SKM-1 (cell line): ENCODE measurements around the gene RELN.
"Not testable (repeated sequence)": the region's sequence is repeated elsewhere in the genome, so short reads cannot be mapped to it uniquely, and the experiment has no call there.

ENCODE experiments used
- DNase-seq: peaks from one replicate; lab custom pipeline; 2025; ENCODE audit not compliant: unreplicated experiment; lab: John Stamatoyannopoulos, UW

The RELN gene

DNA sequence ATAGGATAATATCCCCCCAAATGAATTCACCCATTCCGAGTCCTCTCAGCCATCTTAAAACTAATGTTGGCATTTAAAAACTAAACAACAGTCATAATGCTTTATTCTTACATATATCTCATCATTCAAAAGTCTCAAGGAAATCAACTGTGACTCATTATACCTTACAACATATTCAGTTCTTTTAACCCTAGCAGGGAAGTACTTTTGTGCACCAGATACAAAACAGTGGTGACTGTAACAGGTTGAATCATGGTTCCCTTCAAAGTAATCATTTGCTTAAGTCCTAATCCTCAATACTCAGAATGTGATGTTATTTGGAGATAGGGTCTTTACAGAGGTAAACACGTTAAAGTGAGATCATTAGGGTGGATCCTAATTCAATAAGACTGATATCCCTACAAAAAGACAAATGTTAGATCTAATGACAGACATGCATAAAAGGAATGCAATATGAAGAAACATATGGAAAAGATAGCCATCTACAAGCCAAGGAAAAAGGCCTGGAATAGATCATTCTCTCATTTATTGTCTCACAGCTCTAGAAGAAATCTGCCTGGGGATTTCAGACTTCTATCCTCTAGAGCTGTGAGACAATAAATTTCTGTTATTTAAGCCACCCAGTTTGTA, 42.3 kb downstream of the RELN start:
- DNase-seq, result no peak

- no peak for DNase-seq
These were observed 45.1 kb downstream of the RELN start for GRCh38 chr7:103944230-103944900.

GRCh38 chr7:103941976-103942375, 47.5 kb downstream of the RELN start:
- no peak for DNase-seq

GRCh38 chr7:103940382-103941268, 48.8 kb downstream of the RELN start:
- no peak for DNase-seq

DNA sequence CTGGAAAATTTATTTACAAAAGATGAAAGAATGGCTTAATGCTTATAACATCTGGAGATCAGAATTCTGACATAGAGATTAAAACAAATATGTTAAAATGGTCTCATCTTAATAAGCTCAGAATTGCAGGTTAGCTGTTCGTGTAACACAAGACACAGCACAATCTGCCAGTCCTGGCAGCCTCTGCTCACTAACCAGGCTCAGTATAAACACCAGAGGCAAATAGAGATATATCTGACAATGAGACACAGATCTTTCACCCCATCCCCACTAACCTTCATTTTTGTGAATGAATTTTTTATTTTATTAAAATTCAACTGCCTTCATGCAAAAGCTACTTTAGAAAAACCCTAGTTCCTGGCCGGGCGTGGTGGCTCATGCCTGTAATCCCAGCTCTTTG, 51.8 kb downstream of the RELN start:
- no peak for DNase-seq

- no peak for DNase-seq
These were observed 52.9 kb downstream of the RELN start for GRCh38 chr7:103936558-103936957.

DNA sequence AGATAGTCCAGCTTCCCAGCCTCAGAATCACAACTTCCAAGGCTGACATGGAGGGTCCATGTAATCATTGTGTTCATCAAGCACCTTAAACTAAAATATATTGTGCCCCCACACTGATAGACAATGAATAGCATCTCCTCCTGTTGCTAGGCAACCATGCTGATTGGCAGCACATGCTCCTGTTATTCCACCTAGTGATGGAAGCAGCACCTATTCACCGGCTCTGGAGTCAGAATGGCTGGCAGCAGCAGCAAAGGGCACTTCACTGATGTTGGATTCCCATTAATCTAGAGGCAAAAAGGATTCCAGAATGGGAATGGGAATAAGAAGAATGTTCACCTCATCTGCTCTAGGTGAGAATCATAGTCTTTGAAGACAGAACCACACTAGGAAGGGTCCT, 55.0 kb downstream of the RELN start:
- no peak for DNase-seq

GRCh38 chr7:103932389-103932788, 57.1 kb downstream of the RELN start:
- DNase-seq, result no peak

- no peak for DNase-seq
These were observed 59.6 kb downstream of the RELN start for GRCh38 chr7:103929901-103930311.

- no peak for DNase-seq
These were observed 60.9 kb downstream of the RELN start for GRCh38 chr7:103928581-103928980.

DNA sequence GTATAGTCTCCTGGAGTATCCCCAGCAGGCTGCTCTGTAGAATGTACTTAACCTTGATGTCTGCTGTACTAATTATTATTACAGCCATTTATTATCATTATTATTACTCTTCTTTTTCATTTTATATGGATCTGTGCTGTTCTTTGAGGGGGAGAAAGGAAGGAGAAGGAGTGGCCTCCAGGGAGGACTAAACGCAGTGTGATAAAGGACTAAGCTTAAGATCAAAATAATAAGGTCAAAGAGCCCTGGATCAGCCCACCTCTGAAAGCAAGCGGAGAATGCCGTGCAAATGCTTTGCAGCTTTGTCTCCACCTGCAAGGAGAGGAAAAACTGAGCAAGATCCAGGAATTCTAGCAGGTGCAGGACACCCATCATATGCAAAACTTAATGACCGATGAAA, 65.3 kb downstream of the RELN start:
- DNase-seq, result no peak

DNA sequence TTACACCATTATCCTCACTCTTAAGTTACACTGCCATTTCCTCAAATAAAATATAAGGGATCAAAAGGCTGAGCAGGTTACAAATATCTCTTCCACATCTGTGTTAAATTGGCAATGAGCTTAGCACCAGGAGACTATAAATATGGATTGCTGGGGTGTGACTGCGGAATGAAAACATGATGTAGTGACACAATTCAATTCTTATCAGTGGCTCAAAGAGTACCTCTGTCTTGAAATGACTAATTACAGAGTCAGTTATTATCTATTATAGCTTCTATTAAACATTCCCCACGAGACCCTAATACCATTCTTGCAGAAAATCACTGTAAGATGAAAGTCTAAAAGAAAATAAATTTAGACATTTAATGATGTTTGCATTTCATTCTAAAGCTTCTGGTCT, 67.1 kb downstream of the RELN start:
- no peak for DNase-seq

DNA sequence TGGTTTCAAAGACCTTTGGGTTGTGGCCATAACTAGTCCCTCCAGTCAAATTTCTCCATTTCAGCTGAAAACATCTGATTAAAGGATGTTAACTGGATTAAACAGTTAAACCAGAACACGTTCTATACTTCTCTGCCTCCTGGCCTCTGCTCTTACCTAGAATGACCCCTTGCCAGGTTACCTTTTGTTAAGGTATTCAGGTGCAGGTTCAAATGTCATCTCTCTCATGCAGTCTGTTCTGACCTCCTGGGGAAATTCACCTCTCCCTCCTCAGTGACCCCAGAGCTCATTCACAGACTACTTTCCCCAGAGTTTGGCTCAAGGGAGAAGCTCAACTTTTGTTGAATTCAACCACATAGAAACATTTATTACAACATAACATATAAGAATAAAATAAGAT, 67.8 kb downstream of the RELN start:
- no peak for DNase-seq

DNA sequence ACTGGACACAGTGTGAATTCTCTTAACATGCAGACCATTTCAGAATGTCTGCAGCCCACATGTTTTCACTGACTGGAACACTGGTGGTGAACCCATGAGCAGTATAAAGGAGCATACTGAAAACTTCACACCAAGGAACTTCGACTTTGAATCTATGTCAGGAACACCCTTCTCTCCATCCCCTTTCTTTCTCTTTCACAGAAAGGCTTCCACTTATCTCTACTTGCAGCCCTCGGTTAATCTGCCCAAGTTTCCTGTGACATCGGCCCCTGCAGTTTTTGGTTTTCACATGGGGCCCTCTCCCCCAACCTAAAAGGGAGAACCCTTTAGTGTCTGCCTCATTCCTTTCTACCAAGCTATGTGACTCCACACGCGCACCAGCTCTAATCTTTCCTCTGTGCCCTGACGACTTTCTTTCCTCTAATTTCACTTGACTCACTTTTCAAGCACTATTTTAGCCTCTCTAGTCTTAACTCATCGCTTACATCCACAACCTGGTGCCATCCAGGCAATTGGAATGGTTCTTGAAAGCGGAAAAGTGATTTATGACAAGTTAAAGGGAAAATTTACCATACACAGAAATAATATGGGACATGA, 70.1 kb downstream of the RELN start:
- DNase-seq, result no peak

- DNase-seq, result no peak
These were observed 70.7 kb downstream of the RELN start for GRCh38 chr7:103918631-103919271.

DNA sequence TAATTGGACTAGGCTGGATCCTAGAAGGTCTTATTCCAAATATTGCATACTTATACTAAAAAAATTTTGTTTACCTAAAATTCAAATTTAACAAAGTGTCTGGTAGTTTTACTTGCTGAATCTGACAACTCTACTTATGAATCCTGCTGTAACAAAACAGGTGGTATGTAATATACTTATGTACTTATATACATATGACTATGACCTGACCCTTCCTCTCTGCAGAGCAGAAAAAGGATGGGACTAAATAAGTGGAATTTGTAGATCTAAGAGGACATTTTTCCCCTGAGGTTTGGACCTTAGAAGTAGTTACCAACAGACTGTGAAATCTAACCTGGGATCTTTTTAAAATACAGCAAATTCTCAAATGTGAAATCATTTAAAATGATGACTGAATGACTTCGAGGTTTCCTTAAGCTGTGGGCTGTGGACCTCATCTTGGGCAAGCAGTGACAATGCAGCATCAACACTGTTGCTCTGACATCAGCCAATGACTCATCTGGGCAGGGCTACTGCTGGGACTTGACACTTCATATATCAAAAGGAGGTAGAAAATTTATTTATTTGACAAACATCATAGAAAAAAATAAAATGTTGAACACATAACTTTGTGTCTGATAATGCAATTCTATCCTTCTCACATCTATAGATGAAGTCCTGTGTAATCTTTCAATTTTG, 73.6 kb downstream of the RELN start:
- no peak for DNase-seq

DNA sequence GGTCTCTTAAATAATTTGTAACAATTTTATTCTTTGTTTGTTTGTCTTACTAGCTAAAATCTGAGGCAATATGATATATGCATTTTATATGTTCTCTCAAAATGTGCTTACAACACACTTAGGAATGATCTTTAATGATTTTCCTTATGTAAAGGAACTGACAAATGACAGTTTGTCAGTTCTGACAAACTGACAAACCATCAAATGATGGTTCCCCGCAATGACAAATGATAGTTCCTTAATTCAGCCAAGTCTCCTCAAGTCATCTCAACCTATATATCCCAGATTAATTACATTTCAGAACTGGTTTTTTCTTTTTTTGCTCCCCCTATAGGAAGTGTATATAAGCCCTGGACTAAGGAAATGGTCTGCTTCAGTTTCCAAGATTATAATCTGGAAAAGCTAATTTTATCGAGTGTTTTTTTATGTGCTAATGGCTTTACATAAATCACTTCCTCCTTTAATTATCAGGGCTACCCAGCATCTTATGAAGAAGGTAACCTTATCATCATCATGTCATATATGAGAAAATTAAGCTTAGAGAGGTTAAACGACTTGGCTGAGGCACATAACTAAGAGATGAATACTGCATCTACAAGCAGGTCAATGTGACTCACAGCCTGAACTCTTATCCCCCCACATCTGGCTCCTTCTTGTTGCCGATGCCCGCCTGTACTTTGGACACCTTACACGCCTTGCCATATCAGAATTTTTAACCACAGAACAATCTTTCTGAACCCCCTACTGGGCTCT, 75.1 kb downstream of the RELN start:
- DNase-seq, result no peak

- no peak for DNase-seq
These were observed 76.4 kb downstream of the RELN start for GRCh38 chr7:103912891-103913605.

DNA sequence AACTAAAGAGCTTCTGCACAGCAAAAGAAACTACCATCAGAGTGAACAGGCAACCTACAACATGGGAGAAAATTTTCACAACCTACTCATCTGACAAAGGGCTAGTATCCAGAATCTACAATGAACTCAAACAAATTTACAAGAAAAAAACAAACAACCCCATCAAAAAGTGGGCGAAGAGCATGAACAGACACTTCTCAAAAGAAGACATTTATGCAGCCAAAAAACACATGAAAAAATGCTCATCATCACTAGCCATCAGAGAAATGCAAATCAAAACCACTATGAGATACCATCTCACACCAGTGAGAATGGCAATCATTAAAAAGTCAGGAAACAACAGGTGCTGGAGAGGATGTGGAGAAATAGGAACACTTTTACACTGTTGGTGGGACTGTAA, 78.4 kb downstream of the RELN start:
- DNase-seq, result not testable (repeated sequence)
